Karpas-422 (cell line): ENCODE measurements around the gene TRIP12. TPM values are rescaled to one million over a fixed set of nuclear protein-coding genes. Genes with fewer than 3 reads are reported as not detected.
"Not testable (repeated sequence)": the region's sequence is repeated elsewhere in the genome, so short reads cannot be mapped to it uniquely, and the experiment has no call there.

Experiments
- DNase-seq: peaks from one replicate; pipeline ENCODE4 v3.0.0-alpha.2; 2015
- H2AFZ ChIP-seq: fragments of 200-600 bp; sonication (generic); 2 replicates; pipeline ENCODE4 v1.6.1; 2014; ENCODE audit warnings: antibody characterized with exemption, low read length, mixed read lengths
- H3K27ac ChIP-seq: fragments of 200-600 bp; sonication (generic); 2 replicates; pipeline ENCODE4 v1.5.1; 2014; ENCODE audit warnings: mild to moderate bottlenecking, low read length, moderate library complexity
- H3K27me3 ChIP-seq: fragments of 200-600 bp; sonication (generic); 2 replicates; pipeline ENCODE4 v1.6.1; 2014; ENCODE audit warnings: low read length, mixed read lengths
- H3K36me3 ChIP-seq: fragments of 200-600 bp; sonication (generic); 2 replicates; pipeline ENCODE4 v1.6.1; 2014; ENCODE audit warnings: low read length, mixed read lengths; ENCODE audit not compliant: insufficient read depth
- H3K4me1 ChIP-seq: fragments of 200-600 bp; sonication (generic); 2 replicates; pipeline ENCODE4 v1.6.1; 2014; ENCODE audit warnings: mild to moderate bottlenecking, low read length, mixed read lengths
- H3K4me2 ChIP-seq: fragments of 200-600 bp; sonication (generic); 2 replicates; pipeline ENCODE4 v1.6.1; 2014; ENCODE audit warnings: low read length, low read depth, mild to moderate bottlenecking; ENCODE audit not compliant: poor library complexity, severe bottlenecking
- H3K4me3 ChIP-seq: fragments of 200-600 bp; sonication (generic); 2 replicates; pipeline ENCODE4 v1.5.1; 2014; ENCODE audit warnings: mild to moderate bottlenecking, antibody characterized with exemption, low read length, mixed read lengths
- H3K79me2 ChIP-seq: fragments of 200-600 bp; sonication (generic); 2 replicates; pipeline ENCODE4 v1.6.1; 2014; ENCODE audit warnings: mild to moderate bottlenecking, low read length, mixed read lengths
- H3K9ac ChIP-seq: fragments of 200-600 bp; sonication (generic); 2 replicates; pipeline ENCODE4 v1.6.0; 2014; ENCODE audit warnings: low read length
- H3K9me2 ChIP-seq: fragments of 200-600 bp; sonication (generic), shearing (Covaris generic); replicated peaks from 2 replicates; pipeline ENCODE4 v1.6.0; 2014; ENCODE audit warnings: mild to moderate bottlenecking, low read length, moderate library complexity; ENCODE audit not compliant: insufficient read depth
- H3K9me3 ChIP-seq: fragments of 300-700, 200-600 bp; sonication (generic); 2 replicates; pipeline ENCODE4 v1.6.1; 2014; ENCODE audit warnings: low read length, mixed read lengths
- H4K20me1 ChIP-seq: fragments of 200-600 bp; sonication (generic); 2 replicates; pipeline ENCODE4 v1.6.1; 2014; ENCODE audit warnings: mild to moderate bottlenecking, antibody characterized with exemption, low read length, low read depth; ENCODE audit not compliant: insufficient read depth
- total RNA-seq: library from RNA; depleted of rRNA; stranded (reverse); fragments of >200 nt; shearing (Covaris generic); gene quantifications from 2 replicates; pipeline ENCODE4 v1.2.3, GENCODE V29; 2014; ENCODE audit warnings: low replicate concordance

TRIP12 gene
- total RNA-seq, 1 experiment from 2014 or later, result 187 TPM

DNA sequence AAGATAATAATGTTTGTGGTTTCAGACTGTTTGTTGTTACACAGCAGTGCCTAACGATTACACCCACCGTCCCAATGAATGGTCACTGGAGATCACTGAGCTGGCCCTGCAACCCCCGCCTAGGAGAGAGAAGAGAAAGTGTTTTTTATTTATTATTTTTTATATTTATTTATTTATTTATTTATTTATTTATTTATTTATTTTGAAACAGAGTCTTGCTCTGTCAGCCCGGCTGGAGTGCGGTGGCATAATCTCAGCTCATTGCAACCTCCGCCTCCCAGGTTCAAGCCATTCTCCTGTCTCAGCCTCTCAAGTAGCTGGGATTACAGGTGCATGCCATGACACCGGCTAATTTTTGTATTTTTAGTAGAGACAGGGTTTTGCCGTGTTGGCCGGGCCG is 164.3 kb downstream of the TRIP12 start:
- not testable (repeated sequence) for DNase-seq, H3K79me2 ChIP-seq, H3K36me3 ChIP-seq, H3K9me3 ChIP-seq, H3K9me2 ChIP-seq, H3K4me1 ChIP-seq, H3K27ac ChIP-seq, H3K27me3 ChIP-seq, H4K20me1 ChIP-seq, H3K9ac ChIP-seq, H2AFZ ChIP-seq, H3K4me2 ChIP-seq, H3K4me3 ChIP-seq

DNA sequence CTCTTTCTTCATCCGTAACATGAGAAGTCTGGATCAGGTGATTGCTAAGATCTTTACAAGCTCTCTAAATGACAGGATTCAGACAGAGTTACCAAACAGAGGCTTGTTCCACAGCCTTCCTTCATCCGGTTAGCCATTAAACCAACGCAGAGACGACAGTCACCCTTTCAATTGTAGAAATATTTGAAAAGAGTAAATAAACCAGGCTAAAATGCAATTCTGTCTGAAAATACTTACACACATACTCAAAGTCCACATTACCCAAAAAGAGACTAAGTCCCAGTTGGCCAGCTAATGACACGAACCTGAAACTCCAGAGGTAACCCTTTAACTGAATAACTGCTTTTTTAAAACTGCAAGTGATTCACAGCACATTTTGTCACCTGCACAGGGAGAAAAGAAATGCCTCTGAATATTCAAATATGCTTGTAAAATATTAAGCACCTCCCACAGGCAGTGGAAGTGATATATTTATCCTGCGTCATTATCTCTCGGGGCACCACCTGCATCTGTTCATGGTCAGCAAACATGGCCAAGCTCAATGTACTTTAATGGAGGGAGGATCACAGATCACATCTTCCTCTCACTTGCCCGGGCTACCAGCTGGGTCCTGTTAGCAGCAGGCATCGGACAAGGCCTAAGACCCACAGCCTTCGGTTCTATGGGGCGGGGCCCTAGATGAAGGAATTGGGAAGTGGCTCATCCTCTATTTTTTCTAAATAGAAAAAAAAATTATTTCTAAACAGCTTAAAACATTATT is 168.7 kb downstream of the TRIP12 start:
- Histone ChIP-seq H3K4me3 (no peak overlapping the region), H3K9me2 (no peaks in the 10 kb centered on the region), H3K9ac (no peak overlapping the region), H3K27me3 (no peaks in the 10 kb centered on the region), H3K4me2 (no peak overlapping the region), H3K9me3 (no peaks in the 10 kb centered on the region), H2AFZ (no peak overlapping the region), H3K79me2 (no peaks in the 10 kb centered on the region), H3K36me3 (no peaks in the 10 kb centered on the region; the same call in 1 of the 2 replicates), H3K27ac (no peak overlapping the region), H4K20me1 (no peaks in the 10 kb centered on the region), H3K4me1 (no peaks in the 10 kb centered on the region)
- DNase-seq, result no peak

DNA sequence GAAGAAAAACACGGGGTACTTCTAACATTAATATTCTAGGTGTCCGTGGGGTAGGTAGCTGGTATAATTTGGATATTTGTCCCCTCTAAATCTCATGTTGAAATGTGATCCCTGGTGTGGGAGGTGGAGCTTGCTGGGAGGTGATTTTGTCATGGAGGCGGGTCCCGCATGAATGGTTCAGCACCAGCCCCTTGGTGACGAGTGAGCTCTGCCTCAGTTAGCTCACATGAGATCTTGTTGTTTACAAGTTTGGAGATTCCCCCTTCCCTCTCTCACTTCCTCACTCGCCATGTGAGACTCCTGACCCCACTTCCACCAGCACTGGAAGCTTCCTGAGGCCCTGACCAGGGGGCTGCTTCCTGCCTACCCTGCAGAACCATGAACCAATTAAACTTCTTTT is 172.0 kb downstream of the TRIP12 start:
- H3K27me3 ChIP-seq, result no peaks in the 10 kb centered on the region
- H3K27ac ChIP-seq, result no peak overlapping the region
- H3K4me3 ChIP-seq, result no peak overlapping the region
- no peak overlapping the region for H3K9ac ChIP-seq
- H3K9me2 ChIP-seq, result no peaks in the 10 kb centered on the region
- H3K9me3 ChIP-seq, result no peaks in the 10 kb centered on the region
- no peaks in the 10 kb centered on the region for H3K36me3 ChIP-seq
- H3K79me2 ChIP-seq, result no peaks in the 10 kb centered on the region
- no peaks in the 10 kb centered on the region for H3K4me1 ChIP-seq
- H2AFZ ChIP-seq, result 0 out of 2 replicates have a peak overlapping the region, but pooled peaks have one; percentile 25
- H4K20me1 ChIP-seq, result no peaks in the 10 kb centered on the region
- no peak for DNase-seq
- H3K4me2 ChIP-seq, result no peak overlapping the region

DNA sequence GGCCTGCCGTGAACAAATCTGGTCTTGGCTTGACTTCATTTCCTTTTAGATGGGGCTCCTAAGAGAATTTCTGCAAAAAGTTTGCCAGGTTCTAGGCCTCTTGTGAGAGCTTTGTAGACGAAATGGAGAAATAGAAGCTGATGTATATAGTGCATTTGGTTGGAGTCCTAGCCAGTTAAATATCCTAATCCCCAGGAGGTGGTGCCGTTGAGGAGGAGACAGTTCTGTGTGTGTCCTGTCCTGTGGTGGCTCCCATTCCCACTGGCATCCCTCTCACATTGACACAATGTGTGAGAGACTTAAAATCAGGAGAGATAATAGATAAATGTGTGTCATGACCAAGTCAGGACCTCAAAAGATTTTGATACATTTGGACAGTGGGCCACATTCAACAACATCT is 172.9 kb downstream of the TRIP12 start:
- Histone ChIP-seq H3K27me3 (no peaks in the 10 kb centered on the region), H2AFZ (no peak overlapping the region), H3K9me2 (no peaks in the 10 kb centered on the region), H3K9ac (no peak overlapping the region), H3K27ac (no peak overlapping the region), H3K9me3 (0 out of 2 replicates have a peak, but pooled peaks cover 3% of the 10 kb centered on the region), H4K20me1 (no peaks in the 10 kb centered on the region), H3K36me3 (no peaks in the 10 kb centered on the region; the same call in 1 of the 2 replicates), H3K4me1 (no peaks in the 10 kb centered on the region), H3K4me3 (no peak overlapping the region), H3K79me2 (no peaks in the 10 kb centered on the region), H3K4me2 (no peak overlapping the region)
- no peak for DNase-seq

DNA sequence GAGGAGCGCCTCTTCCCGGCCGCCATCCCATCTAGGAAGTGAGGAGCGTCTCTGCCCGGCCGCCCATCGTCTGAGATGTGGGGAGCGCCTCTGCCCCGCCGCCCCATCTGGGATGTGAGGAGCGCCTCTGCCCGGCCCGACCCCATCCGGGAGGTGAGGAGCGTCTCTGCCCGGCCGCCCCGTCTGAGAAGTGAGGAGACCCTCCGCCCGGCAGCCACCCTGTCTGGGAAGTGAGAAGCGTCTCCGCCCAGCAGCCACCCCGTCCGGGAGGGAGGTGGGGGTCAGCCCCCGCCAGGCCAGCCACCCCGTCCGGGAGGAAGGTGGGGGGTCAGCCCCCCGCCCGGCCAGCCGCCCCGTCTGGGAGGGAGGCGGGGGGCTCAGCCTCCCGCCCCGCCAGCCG is 179.1 kb downstream of the TRIP12 start:
- H3K9me2 ChIP-seq, H3K4me1 ChIP-seq, H3K9me3 ChIP-seq, H3K4me3 ChIP-seq, H3K27ac ChIP-seq, H3K4me2 ChIP-seq, H3K27me3 ChIP-seq, H3K36me3 ChIP-seq, H3K9ac ChIP-seq, H4K20me1 ChIP-seq, H3K79me2 ChIP-seq, DNase-seq, H2AFZ ChIP-seq: not testable (repeated sequence)

DNA sequence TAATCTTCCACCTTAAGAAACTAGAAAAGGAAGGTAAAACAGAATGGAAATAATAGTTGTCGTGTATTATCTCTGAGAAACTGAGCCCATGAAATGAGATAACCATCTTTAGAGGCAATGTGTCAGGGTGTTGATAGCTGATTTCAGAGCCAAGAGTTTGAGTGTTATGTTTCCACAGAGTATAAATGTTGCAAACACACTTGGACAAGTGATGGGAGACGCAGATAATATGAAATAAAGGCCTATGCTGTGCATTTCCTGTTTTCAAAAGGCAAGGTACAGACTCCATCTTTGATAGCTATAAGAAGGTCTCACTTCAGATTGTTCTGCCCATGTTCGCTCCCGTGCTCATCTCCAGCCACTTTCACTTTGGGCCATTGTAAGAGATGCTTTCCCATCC is 181.5 kb downstream of the TRIP12 start:
- 0 out of 2 replicates have a peak, but pooled peaks cover 11% of the 10 kb centered on the region for H3K9me3 ChIP-seq
- H3K79me2 ChIP-seq, result no peaks in the 10 kb centered on the region
- no peak overlapping the region for H3K9ac ChIP-seq
- no peaks in the 10 kb centered on the region for H3K4me1 ChIP-seq
- H3K27me3 ChIP-seq, result no peaks in the 10 kb centered on the region
- no peaks in the 10 kb centered on the region for H3K9me2 ChIP-seq
- H3K4me2 ChIP-seq, result no peak overlapping the region
- no peak for DNase-seq
- no peaks in the 10 kb centered on the region; the same call in none of the 2 replicates for H3K36me3 ChIP-seq
- H2AFZ ChIP-seq, result no peak overlapping the region
- no peaks in the 10 kb centered on the region for H4K20me1 ChIP-seq
- no peak overlapping the region for H3K4me3 ChIP-seq
- no peak overlapping the region for H3K27ac ChIP-seq

DNA sequence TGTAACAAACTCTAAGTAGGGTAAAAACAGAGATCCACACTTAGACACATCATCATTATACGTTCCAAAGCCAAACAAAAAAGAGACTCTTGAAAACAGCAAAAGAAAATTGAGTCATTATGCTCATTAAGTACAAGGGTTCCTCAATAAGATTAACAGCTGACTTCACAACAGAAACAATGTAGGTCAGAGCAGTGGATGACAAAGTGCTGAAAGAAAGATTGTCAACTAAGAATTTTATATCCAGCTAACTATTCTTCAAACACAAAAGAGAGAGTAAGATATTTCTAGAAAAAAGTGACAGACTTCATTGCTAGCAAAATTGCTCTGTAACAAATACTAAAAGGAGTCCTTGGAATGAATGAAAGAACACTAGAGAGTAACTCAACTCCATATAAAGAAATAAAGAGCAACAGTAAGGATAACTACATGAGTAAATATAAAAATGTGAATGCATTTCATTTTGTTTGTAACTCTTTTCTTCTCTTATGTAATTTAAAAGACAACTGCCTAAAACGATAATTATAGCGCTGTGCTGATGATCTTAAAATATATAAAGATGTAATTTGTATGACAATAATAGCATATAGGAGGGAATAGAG is 183.7 kb downstream of the TRIP12 start:
- H3K4me2 ChIP-seq, result no peak overlapping the region
- no peak overlapping the region for H3K4me3 ChIP-seq
- no peaks in the 10 kb centered on the region for H3K79me2 ChIP-seq
- H4K20me1 ChIP-seq, result no peaks in the 10 kb centered on the region
- no peak overlapping the region for H3K9ac ChIP-seq
- no peak overlapping the region for H3K27ac ChIP-seq
- no peaks in the 10 kb centered on the region for H3K9me2 ChIP-seq
- H3K36me3 ChIP-seq, result no peaks in the 10 kb centered on the region; the same call in 1 of the 2 replicates
- H3K27me3 ChIP-seq, result no peaks in the 10 kb centered on the region
- H3K4me1 ChIP-seq, result no peaks in the 10 kb centered on the region
- no peak for DNase-seq
- no peak overlapping the region for H2AFZ ChIP-seq
- 0 out of 2 replicates have a peak, but pooled peaks cover 7% of the 10 kb centered on the region for H3K9me3 ChIP-seq

DNA sequence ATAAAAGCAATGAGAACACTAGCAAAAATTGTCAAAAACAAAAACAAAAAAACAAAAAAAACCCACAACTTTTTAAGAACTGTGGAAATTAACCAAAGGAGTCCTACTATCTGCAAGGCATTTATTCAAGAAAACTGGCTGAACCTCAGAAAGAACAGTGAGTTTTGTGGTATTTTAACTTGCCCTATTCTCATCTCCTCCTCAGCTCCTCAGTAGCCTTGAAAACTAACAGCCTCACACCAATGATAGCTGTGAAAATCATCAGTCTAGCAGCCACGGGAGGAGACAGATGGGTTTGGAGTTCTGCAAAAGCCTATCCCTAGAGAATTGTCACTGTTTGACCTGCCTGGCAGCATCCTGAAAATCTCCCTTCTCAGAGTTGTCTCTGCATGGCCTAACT is 187.4 kb downstream of the TRIP12 start:
- H3K9me2 ChIP-seq, result no peaks in the 10 kb centered on the region
- H3K9ac ChIP-seq, result no peak overlapping the region

More for the DNA sequence above, 187.4 kb downstream of the TRIP12 start:
- H3K4me2 ChIP-seq, result no peak overlapping the region
- H3K36me3 ChIP-seq, result no peaks in the 10 kb centered on the region; the same call in 1 of the 2 replicates
- no peaks in the 10 kb centered on the region for H3K79me2 ChIP-seq
- no peak overlapping the region for H2AFZ ChIP-seq
- no peaks in the 10 kb centered on the region for H3K27me3 ChIP-seq
- H4K20me1 ChIP-seq, result no peaks in the 10 kb centered on the region
- no peaks in the 10 kb centered on the region for H3K4me1 ChIP-seq
- H3K4me3 ChIP-seq, result no peak overlapping the region
- no peak overlapping the region for H3K27ac ChIP-seq
- DNase-seq, result no peak
- 0 out of 2 replicates have a peak, but pooled peaks cover 7% of the 10 kb centered on the region for H3K9me3 ChIP-seq
